ENCODE data around the gene MCF2L.

- no peak for TF ChIP-seq CTCF (conservative IDR thresholded peaks at IDR 0.05; ENCODE audit: low read depth, low read length)
- peak; percentile 84 for TF ChIP-seq EZH2 (IDR thresholded peaks at IDR 0.05; ENCODE audit: borderline replicate concordance, low read depth, low read length, poor library complexity, severe bottlenecking)
Observed at GRCh38 chr13:113110048-113110851, 141.2 kb downstream of the MCF2L start.
